Measurements from ENCODE around the gene PEX5L.

PEX5L gene

DNA sequence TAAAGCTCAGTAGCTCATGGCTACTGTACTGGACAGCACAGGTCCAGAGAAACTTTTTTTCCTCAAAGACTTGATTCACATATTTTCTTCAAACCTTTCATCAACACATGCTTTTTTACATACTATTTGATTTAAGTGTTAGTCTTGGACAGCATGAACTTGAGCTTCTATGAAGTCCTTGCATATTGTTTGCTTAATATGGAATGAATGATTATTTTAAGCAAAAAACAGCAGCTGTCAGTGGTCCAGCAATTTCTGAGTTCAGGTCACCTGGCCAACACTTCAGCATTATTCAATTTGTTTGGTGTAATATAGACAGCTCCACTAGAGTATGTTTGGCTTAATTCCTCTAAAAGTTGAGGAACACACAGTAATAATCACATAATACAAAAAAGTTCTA lies 141.4 kb downstream of the PEX5L start:
- DNase-seq (ENCODE audit: low read depth), result no peak

DNA sequence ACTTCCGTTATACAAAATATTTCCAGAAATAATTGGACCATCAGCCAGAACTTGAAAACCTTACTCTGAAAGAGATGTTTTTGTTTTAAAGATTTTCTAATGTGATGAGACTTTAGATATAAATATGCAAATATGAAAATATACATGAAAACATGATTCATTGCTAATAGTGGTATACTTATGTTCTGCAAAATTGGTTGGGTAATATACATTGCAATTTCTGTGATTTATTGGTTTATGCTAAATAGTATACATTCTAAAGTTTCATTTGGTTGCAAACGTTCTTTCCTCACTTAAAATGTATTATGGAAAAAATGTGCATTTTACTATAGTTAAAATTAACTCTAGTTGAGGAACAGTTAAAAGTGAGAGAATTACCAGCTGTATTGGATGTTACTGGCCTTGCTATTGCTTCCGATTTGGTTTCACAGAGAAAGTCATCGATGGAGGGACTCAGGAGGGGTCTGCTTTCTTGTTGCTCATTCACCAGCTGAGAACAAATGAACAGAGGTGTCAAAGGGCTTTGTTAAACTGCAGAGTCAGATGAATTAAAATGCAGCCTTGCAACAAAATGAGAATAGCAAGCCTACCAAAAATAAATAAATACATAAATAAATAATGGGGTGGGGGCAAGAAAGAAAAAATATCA lies 149.3 kb downstream of the PEX5L start:
- DNase-seq (ENCODE audit: low read depth), result no peak

DNA sequence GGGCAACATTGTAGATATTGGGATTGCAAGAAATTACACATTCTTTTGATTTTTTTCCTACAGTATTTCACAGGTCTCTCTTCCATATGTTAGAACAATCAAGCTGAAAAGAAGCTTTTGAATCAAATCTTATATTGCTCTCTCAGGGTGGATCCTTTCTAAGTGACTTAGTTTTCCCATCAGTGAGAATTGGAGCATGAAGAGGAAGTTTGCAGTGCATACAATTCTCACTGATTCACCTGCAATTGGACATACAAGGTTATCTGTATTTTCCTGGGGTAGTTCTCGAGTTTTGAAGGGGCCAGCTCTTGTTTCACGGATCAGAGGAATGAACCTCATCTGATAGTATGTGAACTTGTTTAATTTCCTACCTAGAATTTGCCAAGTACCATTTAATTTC lies 150.8 kb downstream of the PEX5L start:
- no peak for DNase-seq (ENCODE audit: low read depth)

DNA sequence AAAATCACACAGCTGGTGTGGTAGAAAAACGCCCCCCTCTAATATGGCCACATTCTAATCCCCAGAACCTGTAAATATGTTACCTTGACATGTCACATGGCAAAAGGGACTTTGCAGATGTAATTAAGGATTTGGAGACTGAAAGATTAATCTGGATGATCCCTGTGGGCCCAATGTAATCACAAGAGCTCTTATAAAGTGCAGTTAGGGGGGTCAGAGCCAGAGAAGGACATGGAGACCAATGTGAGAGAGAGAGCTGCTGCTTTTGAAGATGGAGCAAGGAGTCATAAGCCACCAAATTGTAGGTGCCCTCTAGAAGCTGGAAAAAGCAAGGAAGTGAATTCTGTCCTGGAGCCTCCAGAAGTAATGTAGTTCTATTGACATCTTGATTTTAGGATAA lies 152.6 kb downstream of the PEX5L start:
- no peak for DNase-seq (ENCODE audit: low read depth)

DNA sequence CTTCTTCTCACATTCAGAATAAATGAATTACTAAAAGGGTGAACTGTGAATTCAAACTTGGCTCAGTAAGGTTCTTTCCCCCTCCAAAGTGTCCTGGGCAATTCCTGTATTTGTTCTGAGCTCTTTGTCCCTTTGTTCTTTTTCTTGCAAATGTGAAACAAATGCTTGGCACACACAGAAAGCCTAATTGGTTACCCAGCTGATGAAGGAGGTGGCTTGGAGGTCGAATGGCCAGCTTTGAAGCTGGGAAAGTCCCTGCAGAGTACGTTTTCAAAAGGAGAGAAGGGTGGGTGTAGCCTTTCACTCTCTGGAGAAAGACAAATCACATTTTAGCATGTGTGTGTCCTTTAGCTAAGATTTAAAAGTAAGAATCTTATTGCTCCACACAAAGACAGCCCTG lies 154.4 kb downstream of the PEX5L start:
- no peak for DNase-seq (ENCODE audit: low read depth)

DNA sequence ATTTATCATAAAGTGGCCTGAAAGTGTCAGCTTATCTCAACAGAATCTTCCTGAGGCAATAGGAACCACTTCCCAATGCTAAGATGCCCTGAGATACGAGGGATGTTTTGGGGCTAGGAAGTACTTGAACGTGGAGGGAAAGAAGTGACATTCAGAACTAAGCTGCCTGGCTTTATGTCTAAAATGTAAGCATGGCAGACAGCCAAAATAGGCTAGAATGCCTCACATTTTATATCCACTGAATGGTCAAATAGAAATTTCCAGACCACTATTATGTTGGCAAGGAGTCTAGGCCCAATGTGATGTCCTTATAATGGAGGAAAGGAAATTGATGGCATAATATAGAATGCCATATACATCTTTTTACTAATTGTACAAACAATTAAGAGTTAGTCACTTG lies 154.9 kb downstream of the PEX5L start:
- DNase-seq (ENCODE audit: low read depth), result no peak

DNA sequence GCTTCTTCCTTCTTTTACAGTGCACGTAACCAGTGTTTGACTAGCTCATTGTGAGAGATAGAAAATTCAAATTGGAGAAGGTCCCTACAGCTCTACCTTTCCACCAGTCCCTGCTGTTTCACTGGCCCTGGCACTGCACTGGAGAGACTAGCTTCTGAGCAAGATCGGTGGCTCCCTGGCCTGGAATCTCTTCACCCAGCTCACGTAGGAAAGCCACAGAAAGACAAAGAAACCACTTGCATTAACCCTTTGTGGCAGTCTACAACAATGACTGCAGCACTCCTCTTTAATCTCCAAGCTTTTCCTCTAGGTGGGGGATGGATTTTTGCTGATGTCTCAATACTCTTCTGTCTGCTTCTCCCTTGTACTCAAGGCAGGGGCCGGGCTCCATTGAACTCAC lies 155.9 kb downstream of the PEX5L start:
- no peak for DNase-seq (ENCODE audit: low read depth)

DNA sequence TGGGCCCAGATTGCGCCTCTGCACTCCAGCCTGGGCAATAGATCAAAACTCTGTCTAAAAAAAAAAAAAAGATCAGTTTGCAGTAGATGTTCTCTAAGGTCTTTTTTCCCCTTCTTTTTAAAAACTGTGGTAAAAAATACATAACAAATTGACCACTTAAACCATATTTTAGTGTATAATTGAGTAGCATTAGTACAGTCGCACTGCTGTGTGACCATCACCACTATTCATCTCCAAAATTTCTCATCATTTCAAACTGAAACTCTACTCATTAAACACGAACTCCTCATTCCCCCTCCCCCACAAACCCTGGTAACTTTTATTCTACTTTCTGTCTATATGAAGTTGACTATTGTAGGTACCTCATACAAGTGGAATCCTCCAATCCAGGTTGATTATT lies 160.3 kb downstream of the PEX5L start:
- no peak for DNase-seq (ENCODE audit: low read depth)

DNA sequence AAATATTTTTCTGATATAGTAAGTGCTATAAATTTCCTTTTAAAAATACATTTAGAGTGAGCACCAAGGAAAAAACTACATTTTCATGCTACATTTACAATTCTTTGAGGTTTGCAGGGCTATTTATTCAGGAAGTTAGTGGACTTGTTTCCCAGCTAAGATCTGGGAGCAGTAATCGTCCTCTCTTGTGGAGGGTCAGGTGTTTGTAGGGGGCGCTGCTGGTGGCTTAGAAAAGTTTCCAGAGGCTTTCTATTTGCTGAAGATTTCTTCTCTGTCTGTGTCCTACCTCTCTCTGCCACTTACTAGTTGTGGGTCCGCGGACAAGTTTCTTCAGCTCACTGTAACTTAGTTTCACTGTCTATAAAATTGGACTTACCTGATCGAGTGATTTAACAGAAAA lies 163.9 kb downstream of the PEX5L start:
- no peak for DNase-seq (ENCODE audit: low read depth)

DNA sequence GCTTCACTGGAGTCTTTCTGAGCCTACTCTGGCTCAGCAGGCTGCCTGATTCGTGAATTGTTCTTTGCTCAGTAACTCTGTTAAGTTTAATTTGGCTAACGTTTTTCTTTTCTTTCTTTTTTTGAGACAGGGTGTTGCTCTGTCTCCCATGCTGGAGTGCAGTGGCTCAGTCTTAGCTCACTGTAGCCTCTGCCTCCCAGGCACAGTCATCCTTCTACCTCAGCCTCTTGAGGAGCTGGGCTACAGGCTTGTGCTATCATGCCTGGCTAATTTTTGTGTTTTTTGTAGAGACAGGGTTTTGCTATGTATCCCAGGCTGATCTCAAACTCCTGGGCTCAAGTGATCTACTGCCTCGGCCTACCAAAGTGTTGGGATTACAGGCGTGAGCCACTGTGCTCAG lies 165.0 kb downstream of the PEX5L start:
- no peak for DNase-seq (ENCODE audit: low read depth)

DNA sequence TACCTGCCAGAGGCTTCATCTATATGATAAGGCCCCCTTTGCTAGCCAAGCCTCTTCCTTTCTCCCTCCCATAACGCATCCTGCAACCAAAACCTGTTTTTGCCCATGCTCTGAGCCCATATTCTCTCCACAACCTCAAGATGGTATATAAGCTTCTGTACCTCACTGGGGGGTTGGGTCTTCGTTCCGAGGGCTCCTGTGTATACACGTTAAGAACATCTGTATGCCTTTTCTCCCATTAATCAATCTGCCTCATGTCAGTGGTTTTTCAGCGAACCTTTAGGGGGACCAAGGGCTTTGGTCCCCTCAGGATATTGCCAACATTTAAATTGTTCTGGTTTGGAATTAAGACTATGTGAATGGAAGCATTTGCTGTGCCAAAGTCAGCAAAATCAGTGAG lies 168.0 kb downstream of the PEX5L start:
- DNase-seq (ENCODE audit: low read depth), result no peak

DNA sequence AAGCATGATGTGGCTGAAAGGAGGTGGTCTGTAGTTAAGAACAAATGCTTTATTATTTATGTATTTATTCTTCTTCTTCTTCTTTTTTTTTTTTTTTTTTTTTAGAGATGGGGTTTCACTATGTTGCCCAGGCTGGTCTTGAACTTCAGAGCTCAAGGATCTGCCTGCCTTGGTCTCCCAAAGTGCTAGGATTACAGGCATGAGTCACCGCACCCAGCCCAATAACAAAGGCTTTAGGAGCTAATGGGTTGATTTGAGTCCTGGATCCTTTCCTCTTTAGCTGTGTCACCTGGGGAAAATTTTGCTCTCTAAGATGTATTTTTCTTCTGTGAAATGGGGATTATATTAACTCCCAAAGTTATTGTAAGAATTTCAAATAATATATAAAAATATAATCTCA lies 168.8 kb downstream of the PEX5L start:
- DNase-seq (ENCODE audit: low read depth), result no peak

DNA sequence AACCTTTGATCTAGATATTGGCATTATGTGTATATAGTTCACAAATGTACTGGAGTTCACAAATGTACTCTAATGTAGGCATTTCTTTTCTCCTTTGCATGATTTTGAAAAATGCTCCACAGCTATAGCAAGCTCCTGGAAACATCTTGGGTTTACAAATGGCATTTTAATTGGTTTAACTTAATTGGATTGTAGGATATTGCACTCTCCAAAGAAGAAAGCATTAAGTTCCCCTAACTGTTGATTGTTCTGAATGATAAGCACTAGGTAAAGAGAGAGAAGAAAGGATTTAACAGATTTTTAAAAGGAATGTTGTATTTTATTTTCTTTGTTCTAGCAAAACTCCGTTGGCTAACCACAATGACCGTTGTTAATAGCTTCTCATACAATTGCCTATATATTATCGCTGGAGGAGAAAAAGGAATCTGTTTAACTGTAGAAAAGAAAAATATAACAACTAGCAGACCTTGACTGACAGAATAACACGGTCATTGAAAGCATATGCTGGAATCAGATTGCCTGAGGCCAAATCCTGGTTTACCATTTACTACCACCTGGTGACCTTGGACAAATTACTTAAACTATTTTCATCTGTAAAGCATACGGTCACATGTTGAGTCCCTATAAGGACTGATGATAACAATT lies 170.8 kb downstream of the PEX5L start:
- DNase-seq (ENCODE audit: low read depth), result no peak

DNA sequence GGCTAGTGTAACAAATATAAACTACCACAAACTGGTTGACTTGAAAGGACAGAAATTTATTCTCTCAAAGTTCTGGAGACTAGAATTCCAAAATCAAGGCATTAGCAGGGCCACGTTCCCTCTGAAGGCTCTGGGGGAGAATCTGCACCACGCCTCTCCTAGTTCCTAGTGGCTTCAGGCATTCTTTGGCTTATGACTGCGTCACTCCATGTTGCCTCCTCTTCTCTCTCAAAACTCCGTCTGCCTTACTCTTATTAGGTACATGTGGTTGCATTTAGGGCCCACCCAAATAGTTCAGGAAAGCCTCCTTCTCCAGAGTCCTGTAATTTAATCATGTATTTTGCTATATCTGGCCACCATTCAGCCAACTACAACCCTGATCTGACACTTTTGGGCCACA lies 174.8 kb downstream of the PEX5L start:
- DNase-seq (ENCODE audit: low read depth), result no peak

DNA sequence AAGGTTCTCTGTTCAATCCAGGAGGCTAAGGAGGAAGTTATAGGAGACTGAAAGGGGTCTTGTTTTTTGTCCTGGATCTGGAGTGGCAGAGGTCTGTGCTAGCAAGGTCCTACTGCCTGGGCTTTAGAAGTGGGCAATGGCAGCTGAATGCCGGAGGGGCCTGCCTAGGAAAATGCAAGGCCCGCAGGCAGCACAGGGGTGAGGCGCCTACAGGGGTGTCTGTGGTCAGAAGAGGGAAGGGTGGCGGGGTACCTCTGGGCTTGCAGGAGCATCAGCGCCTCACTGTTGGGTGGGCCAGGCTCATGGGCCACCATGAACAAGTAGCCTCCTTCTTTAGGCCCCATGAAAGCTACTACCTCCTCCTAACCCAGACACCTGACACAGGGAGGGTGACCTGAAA lies 175.4 kb downstream of the PEX5L start:
- DNase-seq (ENCODE audit: low read depth), result no peak

DNA sequence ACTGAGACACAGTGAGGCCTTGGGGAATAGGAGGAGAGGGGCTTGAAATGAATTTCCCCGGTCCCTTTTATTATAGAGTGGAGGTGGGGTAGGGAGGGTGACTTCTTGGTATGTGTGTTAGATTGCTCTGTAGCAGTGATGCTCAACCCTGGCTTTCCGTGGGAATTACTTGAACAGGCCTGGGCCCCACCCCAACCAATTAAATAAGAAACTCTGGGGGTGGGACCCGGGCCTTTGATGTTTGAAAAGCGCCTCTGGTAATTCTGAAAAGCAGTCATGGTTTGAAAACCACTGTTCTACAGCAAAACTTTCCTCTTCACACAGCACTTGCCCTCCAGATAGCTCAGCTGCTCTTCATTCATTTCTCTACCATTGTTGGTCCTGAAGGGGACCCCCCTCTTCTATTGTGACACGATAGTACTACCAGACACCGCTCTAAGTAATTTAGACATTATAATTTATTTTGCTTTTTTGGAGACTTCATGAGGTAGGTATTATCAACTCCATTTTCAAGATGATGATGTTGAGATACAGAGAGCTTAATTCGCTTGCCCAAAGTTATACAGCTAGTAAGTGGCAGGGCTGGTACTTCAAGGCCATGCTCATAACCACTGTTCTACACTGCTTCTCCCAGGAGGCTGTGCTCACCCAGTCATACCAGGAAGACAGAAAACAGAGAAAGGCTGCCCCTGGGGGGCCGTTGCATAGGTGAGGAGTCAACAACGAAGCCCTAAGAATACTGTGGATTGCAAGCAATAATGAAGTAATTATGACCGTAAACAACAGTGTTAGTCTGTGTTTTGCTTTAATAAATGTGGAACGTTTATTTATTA lies 176.2 kb downstream of the PEX5L start:
- DNase-seq (ENCODE audit: low read depth), result no peak

DNA sequence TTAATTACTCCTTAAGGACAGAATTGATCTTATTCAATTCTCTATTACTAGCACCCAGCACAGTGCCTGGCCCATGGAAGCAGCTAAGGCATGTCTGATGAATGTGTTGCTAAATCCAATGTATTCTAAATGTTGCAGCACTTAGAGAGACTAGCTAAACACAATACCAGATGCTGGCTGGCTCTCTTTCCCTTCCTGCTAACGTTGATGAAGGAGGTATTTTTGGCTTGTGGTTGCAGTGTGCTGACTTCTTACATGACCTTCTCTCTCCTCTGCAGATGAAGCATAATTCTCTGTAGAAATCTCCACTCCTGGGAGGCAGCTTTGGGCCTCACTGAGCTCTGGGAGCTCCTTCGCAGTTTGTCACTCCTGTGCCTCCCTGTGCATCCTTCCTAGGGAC lies 183.6 kb downstream of the PEX5L start:
- no peak for DNase-seq (ENCODE audit: low read depth)

DNA sequence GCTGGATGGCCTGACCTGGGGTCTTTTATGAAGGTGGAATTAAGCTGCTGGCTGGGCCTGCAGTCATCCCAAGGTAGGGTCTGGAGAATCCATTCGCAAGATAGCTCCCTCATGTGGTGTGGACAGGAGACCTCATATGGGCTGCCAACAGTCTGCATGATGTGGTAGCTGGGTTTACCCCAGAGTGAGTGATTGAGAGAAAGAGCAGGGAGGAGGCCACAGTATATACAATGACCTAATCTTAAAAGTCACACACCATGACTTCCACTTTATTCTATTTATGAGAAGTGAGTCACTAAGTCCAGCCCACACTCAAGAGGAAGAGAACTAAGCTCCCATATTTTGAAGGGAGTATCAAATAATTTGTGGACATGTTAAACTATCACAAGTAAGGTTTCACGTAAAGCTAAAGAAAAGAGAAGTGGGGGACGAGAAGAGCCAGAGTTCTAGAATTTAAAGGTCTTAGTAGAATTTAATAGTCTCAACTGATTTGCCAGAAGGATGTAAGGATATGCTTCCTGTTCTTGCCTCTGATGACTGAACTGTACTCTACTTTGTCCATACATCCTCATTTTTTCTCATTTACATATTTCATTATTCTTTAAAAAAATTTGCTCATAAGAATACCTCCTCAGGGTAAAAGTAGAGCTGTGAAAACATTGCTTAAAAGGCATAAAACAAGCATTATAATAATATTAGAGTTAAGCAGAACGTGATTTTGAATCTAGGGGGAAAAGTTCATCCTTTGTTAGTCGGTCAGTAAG lies 184.4 kb downstream of the PEX5L start:
- DNase-seq (ENCODE audit: low read depth), result no peak

DNA sequence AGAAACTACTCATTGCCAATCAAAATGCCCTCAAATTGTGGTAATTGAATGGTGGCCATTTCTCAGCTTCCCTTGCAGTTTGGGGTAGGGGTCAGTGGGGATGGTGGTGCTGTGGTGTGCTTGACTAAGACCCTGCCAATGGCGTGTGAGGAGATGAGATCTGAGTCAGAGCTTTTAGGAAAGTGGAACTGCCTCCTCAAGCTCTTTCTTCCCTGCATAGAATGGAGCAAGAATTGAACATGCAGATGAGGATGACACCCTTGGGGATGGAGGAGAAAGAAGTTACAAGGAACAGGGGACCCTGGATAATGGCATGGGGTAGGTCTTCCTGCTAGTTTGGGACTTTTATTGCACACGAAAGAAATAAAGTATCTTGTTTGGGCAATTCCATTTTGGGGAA lies 188.0 kb downstream of the PEX5L start:
- DNase-seq (ENCODE audit: low read depth), result no peak

DNA sequence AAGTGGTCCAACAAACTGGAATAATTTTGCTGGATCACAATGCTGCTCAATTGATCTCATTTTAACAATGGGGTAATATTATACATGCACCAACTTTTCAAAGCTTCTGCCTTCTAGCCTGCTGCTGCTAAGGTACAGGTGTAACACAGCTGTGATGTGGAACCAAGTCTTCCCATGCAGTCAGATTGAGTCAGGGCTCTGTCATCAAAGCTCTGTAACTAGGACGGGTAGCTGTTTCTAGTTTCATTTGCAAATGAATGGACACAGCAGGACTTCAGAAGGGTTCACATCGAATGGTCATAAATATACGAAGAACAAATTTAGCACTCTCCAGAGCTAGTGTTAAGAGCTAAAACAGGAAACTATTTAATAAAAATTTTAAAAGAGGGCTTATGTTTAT lies 194.7 kb downstream of the PEX5L start:
- no peak for DNase-seq (ENCODE audit: low read depth)

DNA sequence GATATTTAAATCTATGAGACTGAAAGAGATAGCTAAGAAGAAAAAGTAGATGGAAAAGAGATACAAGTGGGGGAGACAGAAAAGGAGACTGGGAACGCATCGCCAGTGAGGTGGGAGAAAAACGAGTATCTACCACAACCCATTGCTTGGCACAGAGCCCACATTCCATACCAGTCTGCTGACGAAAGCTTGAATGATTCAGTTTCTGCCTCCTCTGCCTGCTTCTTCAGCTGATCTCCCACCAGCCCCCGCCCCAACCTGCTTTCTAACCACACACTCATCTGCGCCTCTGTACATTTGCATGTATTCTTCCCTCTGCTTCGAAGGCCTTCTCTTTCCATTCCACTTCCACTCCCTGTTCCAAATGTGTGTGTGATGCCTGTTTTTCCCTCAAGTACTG lies 195.8 kb downstream of the PEX5L start:
- no peak for DNase-seq (ENCODE audit: low read depth)

DNA sequence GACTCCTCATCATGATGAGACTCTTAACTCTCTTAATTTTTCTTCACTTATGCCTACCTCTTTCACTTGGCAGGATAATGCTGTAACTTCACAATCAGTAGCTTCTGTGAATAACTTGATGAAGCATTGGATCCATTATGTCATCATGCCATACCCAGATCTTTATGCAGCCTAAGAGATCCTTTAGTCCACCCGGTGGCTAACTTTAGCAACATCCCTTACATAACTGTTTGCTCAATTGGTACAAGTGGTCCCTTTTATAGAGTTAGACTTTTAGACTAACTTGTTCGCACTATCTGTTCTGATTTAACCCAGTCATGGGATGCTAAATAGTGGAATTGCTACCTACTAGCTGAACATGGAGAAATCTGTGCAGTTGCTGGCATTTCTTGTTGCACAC lies 199.4 kb downstream of the PEX5L start:
- DNase-seq (ENCODE audit: low read depth), result no peak

DNA sequence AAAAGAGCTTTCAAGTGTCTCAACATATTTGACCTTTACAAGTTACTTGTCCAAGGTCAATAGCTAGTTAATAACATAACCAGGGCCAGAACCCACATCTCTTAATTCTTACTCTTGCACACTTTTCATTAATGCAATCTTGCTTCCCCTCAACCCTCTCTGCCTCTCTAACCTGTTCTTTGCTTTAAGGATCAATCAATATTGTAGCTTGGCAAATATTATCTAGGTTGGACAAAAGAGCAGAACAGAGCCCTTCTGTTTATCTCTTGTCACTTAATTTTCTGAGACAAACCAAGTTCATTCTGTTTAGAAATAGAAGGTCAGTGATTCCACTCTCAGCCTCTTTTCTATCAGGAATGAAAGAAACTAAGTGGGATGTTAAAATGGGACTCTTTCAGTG lies 203.4 kb downstream of the PEX5L start:
- no peak for DNase-seq (ENCODE audit: low read depth)
